Breast epithelium (tissue), 4 donors: ENCODE measurements around the gene NFE2L1. TPM values are rescaled to one million over a fixed set of nuclear protein-coding genes. Genes with fewer than 3 reads are reported as not detected.

ENCODE experiments used
- DNase-seq, 2 donors: peaks; one replicate each; pipeline ENCODE4 v3.0.0-alpha.2; 2019; ENCODE audit warnings: low spot score in 2 of 2
- H3K27ac ChIP-seq, 2 donors: fragments of 200-600 bp; sonication (generic) in 1 of 2; one replicate each; pipeline ENCODE4 v1.5.1; 2016 to 2019; ENCODE audit warnings: mild to moderate bottlenecking in 1 of 2
- H3K27me3 ChIP-seq, 2 donors: fragments of 200-600 bp; sonication (generic) in 1 of 2; one replicate each; pipeline versions ENCODE4 v1.5.1 to v1.6.0; 2017 to 2019; ENCODE audit warnings: control low read depth in 1 of 2, mild to moderate bottlenecking in 1 of 2
- H3K36me3 ChIP-seq: fragments of 200-600 bp; one replicate; pipeline ENCODE4 v1.5.1; 2019
- H3K4me1 ChIP-seq, 2 donors: fragments of 200-600 bp; sonication (generic); one replicate each; pipeline ENCODE4 v1.5.1; 2016 to 2019; ENCODE audit warnings: control low read depth in 1 of 2
- H3K4me3 ChIP-seq, 3 donors: fragments of 200-600 bp; sonication (generic); 1 replicate in 2 of 3; 2 replicates in 1 of 3; pipeline ENCODE4 v1.5.1; 2016 to 2019; ENCODE audit warnings: mild to moderate bottlenecking in 3 of 3, moderate library complexity in 2 of 3
- H3K9me3 ChIP-seq, 2 donors: fragments of 200-600 bp; sonication (generic) in 1 of 2; one replicate each; pipeline ENCODE4 v1.5.1; 2016 to 2019; ENCODE audit warnings: control low read depth in 1 of 2
- CTCF ChIP-seq, 3 donors: fragments of 450-650 bp; IDR thresholded peaks; one replicate each; pipeline ENCODE4 v1.5.1; 2016 to 2017; ENCODE audit warnings: antibody characterized with exemption in 3 of 3, mild to moderate bottlenecking in 3 of 3, moderate library complexity in 3 of 3
- POLR2A ChIP-seq: fragments of 450-650 bp; IDR thresholded peaks from one replicate; pipeline ENCODE4 v1.6.1; 2016; ENCODE audit warnings: antibody characterized with exemption, mild to moderate bottlenecking, moderate library complexity
- POLR2AphosphoS5 ChIP-seq, 3 donors: sonication (generic); formaldehyde crosslinking; IDR thresholded peaks; one replicate each; pipeline ENCODE4 v1.6.1; 2017; ENCODE audit warnings: antibody characterized with exemption in 3 of 3
- intact Hi-C: fragments of 100-400 bp; cut with DNase I; formaldehyde crosslinking; loops from one replicate; pipeline ENCODE4 v1.15.1; 2023; ENCODE audit warnings: low total_unique reads
- total RNA-seq, 3 donors: library from RNA; depleted of rRNA; stranded (reverse); fragments of >200 nt; gene quantifications; one replicate each; pipeline ENCODE4 v1.1.0, GENCODE V29; 2016

Gene NFE2L1
- total RNA-seq, 3 donors from 2014 or later, result 96.4 to 278 (median 106) TPM

GRCh38 chr17:48081858-48082257 is 33.7 kb downstream of the NFE2L1 start:
- no peak for DNase-seq
- intact Hi-C loops, result no loop called here
- Histone ChIP-seq H3K27ac (no peak overlapping the region), H3K4me3 (no peak overlapping the region), H3K9me3 (no peaks in the 10 kb centered on the region), H3K36me3 (no peaks in the 10 kb centered on the region), H3K27me3 (no peaks in the 10 kb centered on the region), H3K4me1 (no peaks in the 10 kb centered on the region)
- TF ChIP-seq CTCF (IDR thresholded peaks at IDR 0.05), result no peak
- TF ChIP-seq POLR2A, result no peak
- TF ChIP-seq POLR2AphosphoS5 (IDR thresholded peaks at IDR 0.05), result no peak

DNA sequence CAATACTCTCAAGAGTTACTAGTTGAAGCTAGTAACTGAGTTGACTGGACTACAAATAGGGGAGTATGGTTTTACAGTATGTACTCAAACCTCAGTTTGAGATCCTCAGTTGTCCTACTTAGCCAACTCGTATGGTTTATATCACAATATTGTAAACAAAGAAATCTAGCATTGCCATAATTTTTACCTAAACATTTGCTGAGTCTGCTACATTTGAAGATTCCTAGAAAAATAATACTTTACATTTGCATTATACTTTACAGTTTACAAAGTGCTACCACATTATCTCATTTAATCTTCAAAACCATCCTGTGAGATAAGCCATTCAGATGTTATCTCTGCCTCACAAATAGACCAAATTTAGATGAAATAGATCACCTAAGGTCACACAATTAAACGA is 36.8 kb downstream of the NFE2L1 start:
- intact Hi-C loops, result no loop called here
- no peak overlapping the region for H3K27ac ChIP-seq
- H3K9me3 ChIP-seq, result no peaks in the 10 kb centered on the region
- H3K36me3 ChIP-seq, result no peaks in the 10 kb centered on the region
- DNase-seq, result no peak
- H3K27me3 ChIP-seq, result no peaks in the 10 kb centered on the region
- TF ChIP-seq POLR2AphosphoS5 (IDR thresholded peaks at IDR 0.05), result no peak
- no peak for TF ChIP-seq CTCF (IDR thresholded peaks at IDR 0.05)
- no peak for TF ChIP-seq POLR2A
- no peak overlapping the region for H3K4me3 ChIP-seq
- H3K4me1 ChIP-seq, result no peaks in the 10 kb centered on the region

- H3K27ac ChIP-seq, result peak overlapping the region; percentile 72 to 73
- H3K4me3 ChIP-seq, result no peak overlapping the region
- H3K36me3 ChIP-seq, result no peaks in the 10 kb centered on the region
- no peaks in the 10 kb centered on the region for H3K27me3 ChIP-seq
- intact Hi-C loops, result no loop called here
- H3K9me3 ChIP-seq, result no peaks in the 10 kb centered on the region
- H3K4me1 ChIP-seq, result no peaks in the 10 kb centered on the region
- TF ChIP-seq CTCF (IDR thresholded peaks at IDR 0.05), result no peak
- TF ChIP-seq POLR2AphosphoS5 (IDR thresholded peaks at IDR 0.05), result no peak
- TF ChIP-seq POLR2A, result no peak
- no peak for DNase-seq
Measured at GRCh38 chr17:48093341-48094045, 45.3 kb downstream of the NFE2L1 start.

- Histone ChIP-seq H3K9me3 (no peaks in the 10 kb centered on the region), H3K27me3 (no peaks in the 10 kb centered on the region), H3K4me1 (no peaks in the 10 kb centered on the region), H3K4me3 (no peak overlapping the region), H3K36me3 (no peaks in the 10 kb centered on the region), H3K27ac (no peak overlapping the region)
- intact Hi-C loops, result no loop called here
- no peak for DNase-seq
- no peak for TF ChIP-seq POLR2A
- no peak for TF ChIP-seq CTCF (IDR thresholded peaks at IDR 0.05)
- TF ChIP-seq POLR2AphosphoS5 (IDR thresholded peaks at IDR 0.05), result no peak
Measured at GRCh38 chr17:48095611-48096010, 47.5 kb downstream of the NFE2L1 start.

DNA sequence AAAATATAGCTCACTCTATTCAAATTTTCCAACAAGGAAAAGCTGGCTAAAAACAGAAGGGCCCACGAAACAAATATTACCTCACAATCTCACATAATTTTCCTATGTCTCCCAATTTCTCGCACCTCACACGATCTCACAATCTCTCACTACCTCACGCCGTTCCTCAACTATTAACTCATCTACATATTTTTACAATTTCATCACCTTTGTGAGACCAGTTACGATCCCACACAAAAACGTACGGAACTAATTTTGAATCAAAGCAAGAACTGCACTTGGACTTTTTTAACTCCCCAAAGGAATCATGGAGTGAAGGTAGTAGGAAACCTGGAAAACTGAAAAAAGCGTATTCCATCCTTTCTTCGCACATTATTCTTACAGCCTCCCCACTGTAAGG is 52.0 kb downstream of the NFE2L1 start:
- H3K9me3 ChIP-seq, result no peaks in the 10 kb centered on the region
- no peak for DNase-seq
- intact Hi-C loops, result no loop called here

More for the DNA sequence above, 52.0 kb downstream of the NFE2L1 start:
- Histone ChIP-seq H3K27ac (peak overlapping the region; percentile 92 to 97), H3K4me1 (no peaks in the 10 kb centered on the region), H3K36me3 (no peaks in the 10 kb centered on the region), H3K27me3 (no peaks in the 10 kb centered on the region), H3K4me3 (peak overlapping the region; percentile 84 to 95 (median 95))
- TF ChIP-seq CTCF (IDR thresholded peaks at IDR 0.05), result no peak
- TF ChIP-seq POLR2A, result no peak
- no peak for TF ChIP-seq POLR2AphosphoS5 (IDR thresholded peaks at IDR 0.05)
